GM18505 (cell line): Measurements from ENCODE around the gene CEP135.
"Not testable (repeated sequence)": the region's sequence is repeated elsewhere in the genome, so short reads cannot be mapped to it uniquely, and the experiment has no call there.

ENCODE experiments used
- ATAC-seq: cut with Tn5 transposase; IDR thresholded peaks from one replicate; pipeline ENCODE4 v1.9.1; 2021; ENCODE audit not compliant: unreplicated experiment
- POLR2A ChIP-seq: IDR thresholded peaks from 4 replicates; pipeline ENCODE4 v1.6.1; 2011; ENCODE audit warnings: borderline replicate concordance; ENCODE audit not compliant: insufficient read depth, insufficient read length; ENCODE audit errors: extremely low read depth

Gene CEP135

GRCh38 chr4:56055027-56055977, 106.6 kb downstream of the CEP135 start:
- ATAC-seq = no peak
- TF ChIP-seq POLR2A = no peak

- no peak for ATAC-seq
Measured at GRCh38 chr4:56055991-56056390, 107.2 kb downstream of the CEP135 start.

GRCh38 chr4:56058555-56058954, 109.8 kb downstream of the CEP135 start:
- no peak for ATAC-seq

More at GRCh38 chr4:56055991-56056390, 107.2 kb downstream of the CEP135 start:
- TF ChIP-seq POLR2A = no peak

GRCh38 chr4:56060036-56060435, 111.3 kb downstream of the CEP135 start:
- TF ChIP-seq POLR2A = no peak
- ATAC-seq = no peak

More at GRCh38 chr4:56058555-56058954, 109.8 kb downstream of the CEP135 start:
- no peak for TF ChIP-seq POLR2A

GRCh38 chr4:56062106-56062505, 113.4 kb downstream of the CEP135 start:
- TF ChIP-seq POLR2A = no peak
- ATAC-seq = no peak

GRCh38 chr4:56062526-56063145, 113.9 kb downstream of the CEP135 start:
- no peak for TF ChIP-seq POLR2A
- ATAC-seq = no peak

GRCh38 chr4:56066493-56066892, 117.7 kb downstream of the CEP135 start:
- no peak for TF ChIP-seq POLR2A
- no peak for ATAC-seq

- no peak for TF ChIP-seq POLR2A
- ATAC-seq = no peak
Measured at GRCh38 chr4:56067826-56068225, 119.1 kb downstream of the CEP135 start.

GRCh38 chr4:56072730-56073129, 124.0 kb downstream of the CEP135 start:
- not testable (repeated sequence) for ATAC-seq

GRCh38 chr4:56077676-56078075, 128.9 kb downstream of the CEP135 start:
- ATAC-seq = no peak
- no peak for TF ChIP-seq POLR2A

GRCh38 chr4:56078866-56079265, 130.1 kb downstream of the CEP135 start:
- TF ChIP-seq POLR2A = no peak
- no peak for ATAC-seq

- no peak for TF ChIP-seq POLR2A
- no peak for ATAC-seq
Measured at GRCh38 chr4:56080384-56080783, 131.6 kb downstream of the CEP135 start.

- ATAC-seq = no peak
- no peak for TF ChIP-seq POLR2A
Measured at GRCh38 chr4:56082829-56083228, 134.1 kb downstream of the CEP135 start.
